SK-N-SH (cell line): Measurements from ENCODE around the gene DHODH. TPM values are rescaled to one million over a fixed set of nuclear protein-coding genes. Genes with fewer than 3 reads are reported as not detected.

Experiments
- CTCF ChIA-PET: fragments of 300-600, 350-600 bp; formaldehyde crosslinking; extraction: SDS; loops from one replicate; lab custom pipeline; 2021; lab: Yijun Ruan, JAX
- POLR2A ChIA-PET: fragments of 350-600 bp; sonication (Branson Sonifier 250); formaldehyde crosslinking; extraction: SDS; loops from one replicate; lab custom pipeline; 2020; ENCODE audit warnings: antibody characterized with exemption, inconsistent platforms; lab: Yijun Ruan, JAX
- DNase-seq: peaks from one replicate; pipeline ENCODE4 v3.0.0; 2012
- H2AFZ ChIP-seq: fragments of 200-600 bp; sonication (generic); 2 replicates; pipeline ENCODE4 v1.8.1; 2016; ENCODE audit warnings: antibody characterized with exemption, mild to moderate bottlenecking, low read depth
- H3F3A ChIP-seq: fragments of 200-600 bp; sonication (generic); replicated peaks from 2 replicates; pipeline ENCODE3; 2016; ENCODE audit warnings: antibody characterized with exemption, mild to moderate bottlenecking; ENCODE audit not compliant: insufficient read depth
- H3K27ac ChIP-seq, 2 experiments: fragments of 200-500 bp in 1 of 2; fragments of 200-600 bp in 1 of 2; sonication (Bioruptor generic) in 1 of 2; sonication (generic), shearing (Covaris generic) in 1 of 2; 2 replicates each; pipeline versions ENCODE4 v1.5.1 to v1.6.1; 2014 to 2016; ENCODE audit warnings: low read depth in 2 of 2, inconsistent platforms in 1 of 2, low read length in 1 of 2, mild to moderate bottlenecking in 1 of 2, mixed read lengths in 1 of 2
- H3K27me3 ChIP-seq: fragments of 200-600 bp; sonication (generic), shearing (Covaris generic); 2 replicates; pipeline ENCODE4 v1.6.1; 2016; ENCODE audit warnings: mixed run types; ENCODE audit not compliant: insufficient read depth
- H3K36me3 ChIP-seq, 2 experiments: fragments of 200-500 bp in 1 of 2; fragments of 200-600 bp in 1 of 2; sonication (Bioruptor generic) in 1 of 2; sonication (generic) in 1 of 2; replicated peaks in 1 of 2; 2 replicates each; pipeline versions ENCODE3 to v1.5.1; 2014 to 2016; ENCODE audit warnings: low read length in 1 of 2, mild to moderate bottlenecking in 1 of 2; ENCODE audit not compliant: insufficient read depth in 2 of 2, control insufficient read depth in 1 of 2
- H3K4me1 ChIP-seq, 2 experiments: fragments of 200-500 bp in 1 of 2; fragments of 200-600 bp in 1 of 2; sonication (Bioruptor generic) in 1 of 2; sonication (generic), shearing (Covaris generic) in 1 of 2; 2 replicates each; pipeline versions ENCODE4 v1.5.1 to v1.6.1; 2014 to 2016; ENCODE audit warnings: low read depth in 1 of 2, low read length in 1 of 2, mixed run types in 1 of 2; ENCODE audit not compliant: insufficient read depth in 2 of 2, control insufficient read depth in 1 of 2
- H3K4me2 ChIP-seq: fragments of 200-600 bp; sonication (generic), shearing (Covaris generic); 2 replicates; pipeline ENCODE4 v1.6.1; 2017; ENCODE audit warnings: mixed run types
- H3K4me3 ChIP-seq, 2 experiments: fragments of 200-500 bp in 1 of 2; fragments of 200-600 bp in 1 of 2; sonication (Bioruptor generic) in 1 of 2; sonication (generic), shearing (Covaris generic) in 1 of 2; 2 replicates each; pipeline versions ENCODE4 v1.5.1 to v1.8.1; 2014 to 2016; ENCODE audit warnings: low read depth in 2 of 2, inconsistent platforms in 1 of 2, low read length in 1 of 2, mild to moderate bottlenecking in 1 of 2, mixed read lengths in 1 of 2, moderate library complexity in 1 of 2
- H3K79me2 ChIP-seq: fragments of 200-600 bp; sonication (generic); 2 replicates; pipeline ENCODE4 v1.8.1; 2017; ENCODE audit warnings: mild to moderate bottlenecking; ENCODE audit not compliant: insufficient read depth
- H3K9ac ChIP-seq: fragments of 200-600 bp; sonication (generic); 2 replicates; pipeline ENCODE4 v1.6.1; 2017; ENCODE audit warnings: mixed run types
- H3K9me2 ChIP-seq: fragments of 200-600 bp; sonication (generic); 2 replicates; pipeline ENCODE4 v1.6.1; 2017; ENCODE audit warnings: mixed run types
- H3K9me3 ChIP-seq: fragments of 200-600 bp; sonication (generic); 2 replicates; pipeline ENCODE4 v1.6.1; 2017; ENCODE audit warnings: mixed run types, mild to moderate bottlenecking, moderate library complexity
- H4K20me1 ChIP-seq: fragments of 200-600 bp; sonication (generic); 2 replicates; pipeline ENCODE4 v1.6.1; 2017; ENCODE audit warnings: mild to moderate bottlenecking, mixed run types; ENCODE audit not compliant: insufficient read depth
- ELF1 ChIP-seq: IDR thresholded peaks from 2 replicates; pipeline ENCODE4 v1.4.0; 2012
- EZH2phosphoT487 ChIP-seq: fragments of 200-600 bp; sonication (generic); IDR thresholded peaks from 2 replicates; pipeline ENCODE4 v1.6.1; 2017; ENCODE audit warnings: low read depth, mixed run types, mild to moderate bottlenecking, antibody characterized with exemption, moderate library complexity, borderline replicate concordance
- FOXJ3 ChIP-seq: sonication (generic); formaldehyde crosslinking; IDR thresholded peaks from 2 replicates; pipeline ENCODE4 v1.5.1; 2020; ENCODE audit warnings: mild to moderate bottlenecking, missing genetic modification reagents
- GATA2 ChIP-seq: sonication (generic); formaldehyde crosslinking; IDR thresholded peaks from 2 replicates; pipeline ENCODE4 v1.5.0; 2020; ENCODE audit warnings: mild to moderate bottlenecking, missing genetic modification reagents
- IRF3 ChIP-seq: fragments of 150-350 bp; IDR thresholded peaks from 2 replicates; pipeline ENCODE4 v1.6.1; 2016; ENCODE audit warnings: mild to moderate bottlenecking, low read depth, low read length
- JUND ChIP-seq: IDR thresholded peaks from 2 replicates; pipeline ENCODE4 v1.4.0; 2012
- RCOR1 ChIP-seq: fragments of 150-350 bp; IDR thresholded peaks from 2 replicates; pipeline ENCODE4 v1.6.1; 2017; ENCODE audit warnings: antibody characterized with exemption, low read length
- TAF1 ChIP-seq: IDR thresholded peaks from 2 replicates; pipeline ENCODE4 v1.6.1; 2012; ENCODE audit warnings: low read depth, mild to moderate bottlenecking, low read length, moderate library complexity, borderline replicate concordance
- YY1 ChIP-seq: IDR thresholded peaks from 2 replicates; pipeline ENCODE4 v1.4.0; 2012; ENCODE audit warnings: low read depth, mild to moderate bottlenecking
- WGBS: methylation state at CpG from one replicate; pipeline ENCODE4 v1.1.6; 2017; ENCODE audit warnings: low lambda C conversion rate; 5-methylcytosine and 5-hydroxymethylcytosine counted together
- polyA plus RNA-seq, 3 experiments: library from polyadenylated mRNA; depleted of rRNA; stranded (reverse); fragments of >200 nt; gene quantifications; 2 replicates each; pipeline ENCODE4 v1.2.3, GENCODE V29; 2012
- TF ChIP-seq, protein P1 (sequence below): IDR thresholded peaks from 2 replicates; pipeline ENCODE4 v1.4.0; 2012; ENCODE audit warnings: low read depth

The DHODH gene
- polyA plus RNA-seq, 1 of the 3 experiments (the other 2 are of a cell fraction), result 10.9 TPM

- H3K27ac ChIP-seq, result no peak overlapping the region
- no peak for TF ChIP-seq GATA2 (CRISPR knock-in tag)
- no peak for TF ChIP-seq JUND
- TF ChIP-seq, protein P1, sequence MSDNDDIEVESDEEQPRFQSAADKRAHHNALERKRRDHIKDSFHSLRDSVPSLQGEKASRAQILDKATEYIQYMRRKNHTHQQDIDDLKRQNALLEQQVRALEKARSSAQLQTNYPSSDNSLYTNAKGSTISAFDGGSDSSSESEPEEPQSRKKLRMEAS, result no peak
- no peak for TF ChIP-seq ELF1
- no peak for TF ChIP-seq FOXJ3 (CRISPR knock-in tag)
- TF ChIP-seq TAF1, result no peak
- no peak overlapping the region for H3K4me3 ChIP-seq
- CTCF ChIA-PET, result interaction anchor here (1.1 kb wide), 1 partner anchor 606 kb away, joined by 3 read pairs; no protein-coding TSS in a partner anchor
- H4K20me1 ChIP-seq, result no peaks in the 10 kb centered on the region
- POLR2A ChIA-PET, result no interaction called here
- H3K36me3 ChIP-seq, result no peaks in the 10 kb centered on the region
- no peaks in the 10 kb centered on the region for H3F3A ChIP-seq
- no peak overlapping the region for H3K4me2 ChIP-seq
- H3K9ac ChIP-seq, result no peak overlapping the region
- H3K4me1 ChIP-seq, result no peaks in the 10 kb centered on the region
- no peak overlapping the region; the same call in 1 of the 2 replicates for H2AFZ ChIP-seq
- no peaks in the 10 kb centered on the region for H3K79me2 ChIP-seq
- no peaks in the 10 kb centered on the region for H3K9me2 ChIP-seq
- no peaks in the 10 kb centered on the region for H3K27me3 ChIP-seq
- WGBS, result 64% methylated on average over 9 of the region's 9 CpGs
- no peak for DNase-seq
- no peaks in the 10 kb centered on the region for H3K9me3 ChIP-seq
These were observed 45.2 kb upstream of the DHODH start for GRCh38 chr16:71963125-71963875.

GRCh38 chr16:71965223-71965622, 43.3 kb upstream of the DHODH start:
- no peaks in the 10 kb centered on the region for H4K20me1 ChIP-seq
- POLR2A ChIA-PET, result no interaction called here
- H2AFZ ChIP-seq, result no peak overlapping the region
- no peaks in the 10 kb centered on the region for H3K27me3 ChIP-seq
- no peak overlapping the region for H3K9ac ChIP-seq
- no peaks in the 10 kb centered on the region for H3K36me3 ChIP-seq
- no peak overlapping the region for H3K4me2 ChIP-seq
- no peaks in the 10 kb centered on the region for H3K9me3 ChIP-seq
- CTCF ChIA-PET, result interaction anchor here (1.3 kb wide), 1 partner anchor 28 kb away, joined by 3 read pairs; no protein-coding TSS in a partner anchor
- H3F3A ChIP-seq, result no peaks in the 10 kb centered on the region
- WGBS, result 79% methylated on average over 4 of the region's 4 CpGs
- no peaks in the 10 kb centered on the region for H3K4me1 ChIP-seq
- no peaks in the 10 kb centered on the region for H3K9me2 ChIP-seq
- no peak overlapping the region for H3K27ac ChIP-seq
- TF ChIP-seq IRF3 (no peak), EZH2phosphoT487 (no peak), YY1 (no peak), RCOR1 (no peak)
- TF ChIP-seq, protein P1, result no peak
- DNase-seq, result no peak
- H3K4me3 ChIP-seq, result no peak overlapping the region
- H3K79me2 ChIP-seq, result no peaks in the 10 kb centered on the region
